HepG2 (cell line): ENCODE results near the gene NHSL1. TPM values are rescaled to one million over a fixed set of nuclear protein-coding genes. Genes with fewer than 3 reads are reported as not detected.

ENCODE experiments used
- CEBPG ChIP-seq: IDR thresholded peaks from 2 replicates; pipeline ENCODE4 v1.6.1; 2016
- HDAC2 ChIP-seq: sonication (generic); formaldehyde crosslinking; IDR thresholded peaks from 2 replicates; pipeline ENCODE4 v1.4.0; 2020; ENCODE audit warnings: missing genetic modification reagents
- MBNL3 ChIP-seq: fragments of 250-450 bp; sonication (Bioruptor Pico); conservative IDR thresholded peaks from 2 replicates; pipeline ENCODE4 v1.8.0; 2022; ENCODE audit warnings: mild to moderate bottlenecking, inconsistent platforms
- MTF1 ChIP-seq: sonication (generic); formaldehyde crosslinking; IDR thresholded peaks from 2 replicates; pipeline ENCODE4 v1.5.0; 2020; ENCODE audit warnings: missing genetic modification reagents
- NBN ChIP-seq: fragments of 450-650 bp; conservative IDR thresholded peaks from 2 replicates; pipeline ENCODE4 v1.6.1; 2017
- SALL1 ChIP-seq: sonication (generic); formaldehyde crosslinking; IDR thresholded peaks from 2 replicates; pipeline ENCODE4 v1.8.0; 2022; ENCODE audit warnings: mild to moderate bottlenecking, missing genetic modification reagents
- SMAD1 ChIP-seq: sonication (generic); formaldehyde crosslinking; IDR thresholded peaks from 2 replicates; pipeline ENCODE4 v1.4.0; 2020; ENCODE audit warnings: missing genetic modification reagents, low read depth, mild to moderate bottlenecking, borderline replicate concordance
- USF2 ChIP-seq, 2 experiments: sonication (generic) in 1 of 2; formaldehyde crosslinking in 1 of 2; IDR thresholded peaks; 2 replicates each; pipeline versions ENCODE4 v1.5.1 to v1.6.1; 2011 to 2020; ENCODE audit warnings: borderline replicate concordance in 1 of 2, low read depth in 1 of 2, low read length in 1 of 2, mild to moderate bottlenecking in 1 of 2, missing genetic modification reagents in 1 of 2, moderate library complexity in 1 of 2
- ZBTB46 ChIP-seq: sonication (generic); formaldehyde crosslinking; IDR thresholded peaks from 2 replicates; pipeline ENCODE4 v1.4.0; 2020; ENCODE audit warnings: mild to moderate bottlenecking, missing genetic modification reagents, borderline replicate concordance
- ZFP62 ChIP-seq: sonication (generic); formaldehyde crosslinking; IDR thresholded peaks from 2 replicates; pipeline ENCODE4 v1.4.0; 2020; ENCODE audit warnings: missing genetic modification reagents
- ZIK1 ChIP-seq: sonication (generic); formaldehyde crosslinking; IDR thresholded peaks from 2 replicates; pipeline ENCODE4 v1.5.0; 2020; ENCODE audit warnings: mild to moderate bottlenecking, low read depth, missing genetic modification reagents, borderline replicate concordance
- ZNF34 ChIP-seq: sonication (generic); formaldehyde crosslinking; IDR thresholded peaks from 2 replicates; pipeline ENCODE4 v1.4.0; 2020; ENCODE audit warnings: mild to moderate bottlenecking, missing genetic modification reagents, borderline replicate concordance
- ZNF382 ChIP-seq: sonication (generic); formaldehyde crosslinking; IDR thresholded peaks from 2 replicates; pipeline ENCODE4 v1.5.0; 2020; ENCODE audit warnings: missing genetic modification reagents, mild to moderate bottlenecking, borderline replicate concordance
- ZNF432 ChIP-seq: sonication (generic); formaldehyde crosslinking; IDR thresholded peaks from 2 replicates; pipeline ENCODE4 v1.5.0; 2020; ENCODE audit warnings: missing genetic modification reagents, mild to moderate bottlenecking, borderline replicate concordance
- ZNF446 ChIP-seq: sonication (generic); formaldehyde crosslinking; IDR thresholded peaks from 2 replicates; pipeline ENCODE4 v1.5.0; 2020; ENCODE audit warnings: mild to moderate bottlenecking, missing genetic modification reagents
- ZNF720 ChIP-seq: sonication (generic); formaldehyde crosslinking; IDR thresholded peaks from 2 replicates; pipeline ENCODE4 v1.4.0; 2020; ENCODE audit warnings: missing genetic modification reagents
- polyA plus RNA-seq, 8 experiments: library from polyadenylated mRNA; depleted of rRNA in 3 of 8; stranded (reverse) in 7 of 8; unstranded in 1 of 8; fragments of >200 nt; fragmentation: Illumina TruSeq in 4 of 8; extraction: Trizol in 4 of 8; gene quantifications; 2 replicates each; pipeline versions ENCODE4 v1.2.1 to v1.2.3, GENCODE V29; 2011 to 2016; ENCODE audit warnings: low read depth in 4 of 8, missing spikeins in 1 of 8, mixed read lengths in 1 of 8; ENCODE audit not compliant: insufficient read depth in 1 of 8
- total RNA-seq, 5 experiments: library from RNA; depleted of rRNA; stranded (reverse); fragments of >200 nt; fragmentation: Illumina TruSeq; extraction: Trizol; gene quantifications; 2 replicates each; pipeline ENCODE4 v1.2.3, GENCODE V29; 2016; ENCODE audit warnings: low read depth in 1 of 5
- TF ChIP-seq, protein P1 (sequence below): sonication (generic); formaldehyde crosslinking; IDR thresholded peaks from 2 replicates; pipeline ENCODE4 v1.4.0; 2020; ENCODE audit warnings: missing genetic modification reagents, borderline replicate concordance
- TF ChIP-seq, protein P2 (sequence below): sonication (generic); formaldehyde crosslinking; conservative IDR thresholded peaks from 2 replicates; pipeline ENCODE4 v1.8.0; 2022; ENCODE audit warnings: missing genetic modification reagents

The NHSL1 gene
- total and polyA plus RNA-seq, 2 of the 13 experiments (the other 11 are each of a cell fraction or from before 2014, with no cell fraction given): 24.9 to 53.6 TPM

DNA sequence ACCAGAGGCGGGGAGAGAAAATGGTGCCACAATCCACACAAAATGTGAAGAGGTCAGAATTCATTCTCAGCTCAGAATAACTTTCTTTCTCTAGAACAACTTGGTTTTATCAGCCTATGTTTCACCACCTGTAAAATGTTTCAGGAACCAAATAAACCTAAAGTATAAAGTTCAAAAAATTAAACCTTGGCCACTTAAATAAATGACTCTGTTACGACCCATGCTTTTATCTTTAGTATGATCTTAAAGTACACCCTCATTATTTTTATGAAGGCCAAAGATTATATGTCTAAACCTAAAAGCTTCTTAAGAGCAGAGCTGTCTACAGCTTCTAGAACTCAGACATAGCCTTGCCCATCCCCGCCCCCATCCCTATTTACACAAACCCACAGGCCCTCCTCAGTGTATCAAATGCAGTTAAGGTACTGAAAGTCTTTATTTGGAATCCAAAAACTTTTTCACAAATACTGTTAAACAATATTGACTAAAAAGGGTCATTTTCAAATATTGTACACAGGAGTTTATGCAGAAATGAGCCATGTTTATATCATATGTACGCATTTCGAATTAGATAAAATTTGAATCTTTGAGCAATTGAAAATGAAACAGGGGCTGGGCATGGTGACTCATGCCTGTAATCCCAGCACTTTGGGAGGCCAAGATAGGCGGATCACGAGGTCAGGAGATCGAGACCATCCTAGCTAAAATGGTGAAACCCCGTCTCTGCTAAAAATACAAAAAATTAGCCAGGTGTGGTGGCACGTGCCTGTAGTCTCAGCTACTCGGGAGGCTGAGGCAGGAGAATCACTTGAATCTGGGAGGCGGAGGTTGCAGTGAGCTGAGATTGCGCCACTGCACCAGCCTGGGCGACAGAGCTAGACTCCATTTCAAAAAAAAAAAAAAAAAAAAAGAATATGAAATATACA lies 5.7 kb upstream of the NHSL1 start (continued):
- TF ChIP-seq ZNF382 (CRISPR knock-in tag) (no peak), MBNL3 (CRISPR knock-in tag) (no peak), CEBPG (CRISPR knock-in tag) (0 out of 2 replicates have a peak, but pooled peaks have one; percentile 23), NBN (no peak), ZBTB46 (CRISPR knock-in tag) (no peak; the same call in 1 of the 2 replicates), ZNF446 (CRISPR knock-in tag) (no peak), SALL1 (peak; percentile 22; the same call in 1 of the 2 replicates), ZFP62 (CRISPR knock-in tag) (no peak), SMAD1 (CRISPR knock-in tag) (no peak), HDAC2 (no peak), ZNF432 (no peak), USF2 (IDR thresholded peaks at IDR 0.05; ENCODE audit: low read depth, low read length) (no peak), USF2 (CRISPR knock-in tag; IDR thresholded peaks at IDR 0.05; ENCODE audit: borderline replicate concordance) (no peak), ZNF720 (CRISPR knock-in tag) (no peak), ZIK1 (CRISPR knock-in tag) (no peak), MTF1 (no peak), ZNF34 (CRISPR knock-in tag) (no peak)
- TF ChIP-seq, protein P1, sequence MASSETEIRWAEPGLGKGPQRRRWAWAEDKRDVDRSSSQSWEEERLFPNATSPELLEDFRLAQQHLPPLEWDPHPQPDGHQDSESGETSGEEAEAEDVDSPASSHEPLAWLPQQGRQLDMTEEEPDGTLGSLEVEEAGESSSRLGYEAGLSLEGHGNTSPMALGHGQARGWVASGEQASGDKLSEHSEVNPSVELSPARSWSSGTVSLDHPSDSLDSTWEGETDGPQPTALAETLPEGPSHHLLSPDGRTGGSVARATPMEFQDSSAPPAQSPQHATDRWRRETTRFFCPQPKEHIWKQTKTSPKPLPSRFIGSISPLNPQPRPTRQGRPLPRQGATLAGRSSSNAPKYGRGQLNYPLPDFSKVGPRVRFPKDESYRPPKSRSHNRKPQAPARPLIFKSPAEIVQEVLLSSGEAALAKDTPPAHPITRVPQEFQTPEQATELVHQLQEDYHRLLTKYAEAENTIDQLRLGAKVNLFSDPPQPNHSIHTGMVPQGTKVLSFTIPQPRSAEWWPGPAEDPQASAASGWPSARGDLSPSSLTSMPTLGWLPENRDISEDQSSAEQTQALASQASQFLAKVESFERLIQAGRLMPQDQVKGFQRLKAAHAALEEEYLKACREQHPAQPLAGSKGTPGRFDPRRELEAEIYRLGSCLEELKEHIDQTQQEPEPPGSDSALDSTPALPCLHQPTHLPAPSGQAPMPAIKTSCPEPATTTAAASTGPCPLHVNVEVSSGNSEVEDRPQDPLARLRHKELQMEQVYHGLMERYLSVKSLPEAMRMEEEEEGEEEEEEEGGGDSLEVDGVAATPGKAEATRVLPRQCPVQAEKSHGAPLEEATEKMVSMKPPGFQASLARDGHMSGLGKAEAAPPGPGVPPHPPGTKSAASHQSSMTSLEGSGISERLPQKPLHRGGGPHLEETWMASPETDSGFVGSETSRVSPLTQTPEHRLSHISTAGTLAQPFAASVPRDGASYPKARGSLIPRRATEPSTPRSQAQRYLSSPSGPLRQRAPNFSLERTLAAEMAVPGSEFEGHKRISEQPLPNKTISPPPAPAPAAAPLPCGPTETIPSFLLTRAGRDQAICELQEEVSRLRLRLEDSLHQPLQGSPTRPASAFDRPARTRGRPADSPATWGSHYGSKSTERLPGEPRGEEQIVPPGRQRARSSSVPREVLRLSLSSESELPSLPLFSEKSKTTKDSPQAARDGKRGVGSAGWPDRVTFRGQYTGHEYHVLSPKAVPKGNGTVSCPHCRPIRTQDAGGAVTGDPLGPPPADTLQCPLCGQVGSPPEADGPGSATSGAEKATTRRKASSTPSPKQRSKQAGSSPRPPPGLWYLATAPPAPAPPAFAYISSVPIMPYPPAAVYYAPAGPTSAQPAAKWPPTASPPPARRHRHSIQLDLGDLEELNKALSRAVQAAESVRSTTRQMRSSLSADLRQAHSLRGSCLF (CRISPR knock-in tag): no peak
- TF ChIP-seq, protein P2, sequence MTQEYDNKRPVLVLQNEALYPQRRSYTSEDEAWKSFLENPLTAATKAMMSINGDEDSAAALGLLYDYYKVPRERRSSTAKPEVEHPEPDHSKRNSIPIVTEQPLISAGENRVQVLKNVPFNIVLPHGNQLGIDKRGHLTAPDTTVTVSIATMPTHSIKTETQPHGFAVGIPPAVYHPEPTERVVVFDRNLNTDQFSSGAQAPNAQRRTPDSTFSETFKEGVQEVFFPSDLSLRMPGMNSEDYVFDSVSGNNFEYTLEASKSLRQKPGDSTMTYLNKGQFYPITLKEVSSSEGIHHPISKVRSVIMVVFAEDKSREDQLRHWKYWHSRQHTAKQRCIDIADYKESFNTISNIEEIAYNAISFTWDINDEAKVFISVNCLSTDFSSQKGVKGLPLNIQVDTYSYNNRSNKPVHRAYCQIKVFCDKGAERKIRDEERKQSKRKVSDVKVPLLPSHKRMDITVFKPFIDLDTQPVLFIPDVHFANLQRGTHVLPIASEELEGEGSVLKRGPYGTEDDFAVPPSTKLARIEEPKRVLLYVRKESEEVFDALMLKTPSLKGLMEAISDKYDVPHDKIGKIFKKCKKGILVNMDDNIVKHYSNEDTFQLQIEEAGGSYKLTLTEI (CRISPR knock-in tag): no peak
